Bronchial epithelial cell (primary cell): ENCODE results near the gene RHBDD3. TPM values are rescaled to one million over a fixed set of nuclear protein-coding genes. Genes with fewer than 3 reads are reported as not detected.
A peak's percentile ranks its signal among the peaks of the same experiment; 100 is the strongest.

Experiments used
- DNase-seq: peaks from one replicate; pipeline ENCODE4 v3.0.0-alpha.2; 2010; ENCODE audit warnings: low read depth
- FAIRE-seq: peaks from 2 replicates; lab custom pipeline; 2011; peaks lifted over from hg19 to GRCh38; lab: Jason Lieb, UNC
- H3K27me3 ChIP-seq: 2 replicates; pipeline ENCODE4 v1.5.1; 2011; ENCODE audit warnings: low read length; ENCODE audit not compliant: control insufficient read depth, insufficient read depth
- H3K36me3 ChIP-seq: 2 replicates; pipeline ENCODE4 v1.5.1; 2011; ENCODE audit warnings: low read length; ENCODE audit not compliant: control insufficient read depth, insufficient read depth
- H3K4me3 ChIP-seq: 2 replicates; pipeline ENCODE4 v1.5.1; 2011; ENCODE audit warnings: mild to moderate bottlenecking, low read depth, low read length, control low read depth
- total RNA-seq: library from RNA; depleted of rRNA; stranded (reverse); fragments of >200 nt; gene quantifications from 2 replicates; pipeline ENCODE4 v1.2.1, GENCODE V29; 2014
- TF ChIP-seq, protein P1 (sequence below): IDR thresholded peaks from 2 replicates; pipeline ENCODE4 v1.5.1; 2011; ENCODE audit warnings: mild to moderate bottlenecking, moderate library complexity, low read length, control low read depth, inconsistent platforms; ENCODE audit not compliant: insufficient read depth, severe bottlenecking

Gene RHBDD3
- total RNA-seq, 1 donor from 2014 or later, result 21.6 TPM

DNA sequence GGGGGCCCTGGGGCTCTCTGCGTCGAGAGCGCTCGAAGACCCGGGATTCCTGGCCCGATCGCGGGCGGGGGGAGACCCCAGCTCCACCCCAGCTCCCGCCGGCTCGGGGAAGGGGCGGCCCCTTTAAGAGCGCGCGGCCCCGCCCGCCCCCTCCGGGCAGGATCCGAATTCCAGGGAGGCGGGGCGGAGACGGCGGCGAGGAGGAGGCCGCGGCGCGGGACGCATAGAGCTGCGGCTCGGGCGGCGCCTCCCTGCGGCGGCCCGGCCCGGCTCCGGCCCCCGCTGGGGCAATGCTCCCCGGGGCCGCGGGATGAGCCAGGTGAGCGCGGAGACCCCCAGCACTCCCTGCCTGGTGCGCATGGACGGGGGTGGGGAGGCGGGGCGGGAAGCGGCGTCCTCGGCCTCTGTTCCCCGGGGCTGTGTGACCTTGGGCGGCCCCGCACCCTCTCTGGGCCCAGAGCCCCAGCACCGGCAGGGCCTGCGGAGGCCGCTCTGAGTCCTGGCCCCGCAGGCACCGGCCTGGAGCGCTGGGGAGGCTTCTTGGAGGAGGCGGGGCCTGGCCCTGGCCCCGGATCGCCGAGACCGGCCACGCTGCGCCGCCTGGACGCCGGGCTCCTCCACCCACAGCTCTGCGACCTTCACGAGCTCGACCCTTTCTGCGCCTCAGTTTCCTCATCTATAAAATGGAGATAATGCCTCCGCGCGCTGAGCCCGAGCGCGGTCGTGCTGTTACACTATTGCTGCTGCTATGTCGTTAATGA lies 39.2 kb upstream of the RHBDD3 start:
- DNase-seq (peak; percentile 36), FAIRE-seq (no peak)
- no peaks in the 10 kb centered on the region for H3K27me3 ChIP-seq
- TF ChIP-seq, protein P1, sequence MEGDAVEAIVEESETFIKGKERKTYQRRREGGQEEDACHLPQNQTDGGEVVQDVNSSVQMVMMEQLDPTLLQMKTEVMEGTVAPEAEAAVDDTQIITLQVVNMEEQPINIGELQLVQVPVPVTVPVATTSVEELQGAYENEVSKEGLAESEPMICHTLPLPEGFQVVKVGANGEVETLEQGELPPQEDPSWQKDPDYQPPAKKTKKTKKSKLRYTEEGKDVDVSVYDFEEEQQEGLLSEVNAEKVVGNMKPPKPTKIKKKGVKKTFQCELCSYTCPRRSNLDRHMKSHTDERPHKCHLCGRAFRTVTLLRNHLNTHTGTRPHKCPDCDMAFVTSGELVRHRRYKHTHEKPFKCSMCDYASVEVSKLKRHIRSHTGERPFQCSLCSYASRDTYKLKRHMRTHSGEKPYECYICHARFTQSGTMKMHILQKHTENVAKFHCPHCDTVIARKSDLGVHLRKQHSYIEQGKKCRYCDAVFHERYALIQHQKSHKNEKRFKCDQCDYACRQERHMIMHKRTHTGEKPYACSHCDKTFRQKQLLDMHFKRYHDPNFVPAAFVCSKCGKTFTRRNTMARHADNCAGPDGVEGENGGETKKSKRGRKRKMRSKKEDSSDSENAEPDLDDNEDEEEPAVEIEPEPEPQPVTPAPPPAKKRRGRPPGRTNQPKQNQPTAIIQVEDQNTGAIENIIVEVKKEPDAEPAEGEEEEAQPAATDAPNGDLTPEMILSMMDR, result no peak
- H3K4me3 ChIP-seq, result peak overlapping the region; percentile 68
- peaks cover under 1% of the 10 kb centered on the region for H3K36me3 ChIP-seq

DNA sequence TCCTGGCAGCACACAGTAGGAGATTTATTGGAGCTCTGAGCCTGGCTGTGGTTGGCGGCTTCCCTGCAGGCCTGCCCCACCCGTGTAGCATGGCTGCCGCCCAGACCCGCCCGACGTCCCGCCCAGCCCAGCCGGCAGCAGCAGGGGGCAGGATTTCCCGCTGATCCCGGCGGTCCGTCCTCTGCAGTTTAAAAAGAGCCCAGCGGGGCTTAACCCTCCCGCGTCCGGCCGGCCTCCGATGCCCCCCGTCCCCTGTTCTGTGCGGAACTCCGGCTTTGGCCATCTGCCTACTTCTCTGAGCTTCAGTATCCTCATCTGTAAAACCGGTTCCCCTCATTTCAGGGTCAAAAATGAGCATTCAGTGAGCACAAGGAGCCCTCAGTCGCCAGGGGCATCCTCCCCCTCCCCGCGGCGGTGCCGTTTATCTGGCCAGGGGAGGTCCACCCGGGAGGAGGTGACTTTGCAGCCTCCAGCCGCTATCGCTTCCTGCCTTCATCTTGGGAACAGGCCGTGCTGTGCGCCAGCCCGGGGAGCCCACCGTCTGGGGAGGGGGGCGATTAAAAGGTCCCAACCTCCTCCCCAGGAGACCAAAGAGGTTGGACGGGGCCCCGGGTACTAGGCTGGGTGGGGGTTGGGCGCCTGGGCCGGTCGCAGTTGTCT lies 38.5 kb upstream of the RHBDD3 start, which contains the start of gene GAS2L1:
GAS2L1 (plus strand) TSS at position 476 of the 660 bp plus-strand sequence. CDS start 1,456 bp downstream, outside the sequence.
- FAIRE-seq, result no peak
- TF ChIP-seq, protein P1, result peak; percentile 65
- peak; percentile 58 for DNase-seq
- Histone ChIP-seq H3K4me3 (peak within 1 kb of the TSS; percentile 68), H3K36me3 (no peaks in the 10 kb centered on the region), H3K27me3 (no peaks in the 10 kb centered on the region)

DNA sequence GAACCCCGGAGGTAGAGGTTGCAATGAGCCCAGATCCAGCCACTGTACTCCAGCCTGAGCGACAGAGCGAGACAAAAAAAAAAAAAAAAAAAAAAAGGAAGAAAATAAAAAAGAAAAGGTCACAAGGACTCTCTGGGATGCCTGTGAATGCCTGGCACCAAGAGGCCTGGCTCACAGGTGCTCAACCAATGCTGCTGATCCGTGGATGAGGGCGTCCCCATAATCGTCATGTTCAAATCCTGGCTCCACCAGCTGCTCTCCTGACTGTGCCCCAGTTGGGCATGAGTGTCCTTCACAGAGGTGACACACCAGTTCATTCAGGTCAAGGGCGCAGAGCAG lies 38.0 kb upstream of the RHBDD3 start:
- DNase-seq, result no peak
- TF ChIP-seq, protein P1, result no peak
- H3K4me3 ChIP-seq, result no peak overlapping the region
- H3K36me3 ChIP-seq, result no peaks in the 10 kb centered on the region
- no peaks in the 10 kb centered on the region for H3K27me3 ChIP-seq
- FAIRE-seq, result no peak

DNA sequence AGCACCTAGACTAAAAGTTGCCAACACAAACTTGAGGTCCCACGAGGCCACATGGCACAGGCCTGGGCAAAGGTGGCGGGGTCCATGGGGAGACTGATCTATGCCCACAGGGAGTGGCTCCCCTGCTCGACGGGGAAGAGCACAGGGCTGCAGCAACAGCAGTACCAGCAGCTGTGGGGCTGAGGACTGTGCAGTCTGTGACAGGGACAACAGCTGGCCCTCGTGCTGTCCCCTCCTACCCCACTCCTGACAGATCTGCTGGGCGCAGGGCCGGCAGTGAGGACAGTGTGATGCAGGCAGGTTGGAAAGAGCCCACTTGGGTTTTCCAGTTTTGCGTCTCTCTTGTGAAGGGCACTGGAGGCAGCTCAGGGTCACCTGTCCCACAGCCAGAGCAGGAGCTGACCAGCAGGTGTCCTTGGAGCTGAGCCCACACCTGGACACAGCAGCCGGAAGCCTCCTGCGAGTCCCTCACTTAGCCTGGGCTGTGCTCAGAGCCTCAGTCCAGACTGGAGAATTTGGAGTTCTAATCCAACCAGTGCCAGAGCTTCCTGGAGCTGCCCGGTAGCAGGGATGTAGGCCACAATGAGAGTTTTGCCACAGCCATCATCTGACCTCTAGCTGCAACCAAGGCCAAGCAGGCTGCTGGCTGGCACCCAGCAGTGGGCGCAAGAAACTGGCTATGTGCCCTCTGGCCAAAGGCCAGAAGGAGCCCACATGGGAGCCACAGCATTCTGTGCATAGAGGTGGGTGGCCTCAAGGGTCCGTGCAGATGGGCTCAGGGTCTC lies 35.1 kb upstream of the RHBDD3 start:
- Histone ChIP-seq H3K36me3 (peaks cover 16% of the 10 kb centered on the region), H3K4me3 (no peak overlapping the region), H3K27me3 (no peaks in the 10 kb centered on the region)
- DNase-seq (no peak), FAIRE-seq (no peak)
- TF ChIP-seq, protein P1, result no peak

DNA sequence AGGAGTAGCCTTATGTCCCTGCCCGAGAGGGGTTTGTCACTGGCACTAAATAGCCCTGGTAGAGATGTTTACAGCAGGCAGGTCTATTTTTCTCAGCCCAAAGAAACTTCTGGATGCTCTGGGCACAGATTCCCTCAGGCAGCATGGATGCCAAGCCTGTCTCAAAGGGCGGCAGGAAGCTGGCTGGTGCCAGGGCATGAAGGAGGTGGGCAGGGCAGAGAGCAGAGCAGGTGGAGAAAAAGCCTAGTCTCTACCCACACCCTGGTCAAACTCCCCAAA lies 34.6 kb upstream of the RHBDD3 start:
- Histone ChIP-seq H3K36me3 (peaks cover 16% of the 10 kb centered on the region), H3K4me3 (no peak overlapping the region), H3K27me3 (no peaks in the 10 kb centered on the region)
- FAIRE-seq (no peak), DNase-seq (no peak)
- TF ChIP-seq, protein P1, result no peak
